Rectal smooth muscle tissue (tissue), 1 donor: ENCODE data around the gene ADGRD2.

Experiments used
- H3K27ac ChIP-seq: one replicate; pipeline ENCODE4 v1.7.0; 2013; ENCODE audit warnings: low read depth, low read length, inconsistent platforms
- H3K27me3 ChIP-seq: one replicate; pipeline ENCODE4 v1.7.0; 2013; ENCODE audit warnings: low read length; ENCODE audit not compliant: control insufficient read depth, insufficient read depth
- H3K36me3 ChIP-seq: one replicate; pipeline ENCODE4 v1.7.0; 2013; ENCODE audit warnings: low read length; ENCODE audit not compliant: control insufficient read depth, insufficient read depth
- H3K4me1 ChIP-seq: one replicate; pipeline ENCODE4 v1.7.0; 2013; ENCODE audit warnings: low read length; ENCODE audit not compliant: control insufficient read depth, insufficient read depth
- H3K4me3 ChIP-seq: one replicate; pipeline ENCODE4 v1.7.0; 2013; ENCODE audit warnings: low read length
- H3K9ac ChIP-seq: one replicate; pipeline ENCODE4 v1.7.0; 2013; ENCODE audit warnings: low read length

The ADGRD2 gene

GRCh38 chr9:124469011-124469832 lies 19.0 kb downstream of the ADGRD2 start:
- Histone ChIP-seq H3K9ac (no peak overlapping the region), H3K36me3 (no peaks in the 10 kb centered on the region), H3K4me3 (no peak overlapping the region), H3K27me3 (no peaks in the 10 kb centered on the region), H3K4me1 (no peaks in the 10 kb centered on the region), H3K27ac (no peak overlapping the region)

GRCh38 chr9:124470306-124470705 lies 20.1 kb downstream of the ADGRD2 start:
- Histone ChIP-seq H3K36me3 (no peaks in the 10 kb centered on the region), H3K4me3 (no peak overlapping the region), H3K9ac (no peak overlapping the region), H3K27me3 (peaks cover 2% of the 10 kb centered on the region), H3K4me1 (no peaks in the 10 kb centered on the region), H3K27ac (no peak overlapping the region)

- no peaks in the 10 kb centered on the region for H3K36me3 ChIP-seq
- no peaks in the 10 kb centered on the region for H3K4me1 ChIP-seq
- no peak overlapping the region for H3K4me3 ChIP-seq
- no peak overlapping the region for H3K27ac ChIP-seq
- H3K9ac ChIP-seq, result no peak overlapping the region
- H3K27me3 ChIP-seq, result peaks cover 4% of the 10 kb centered on the region
These were observed 20.5 kb downstream of the ADGRD2 start for GRCh38 chr9:124470726-124471125.

- H3K4me3 ChIP-seq, result no peak overlapping the region
These were observed 21.5 kb downstream of the ADGRD2 start for GRCh38 chr9:124471761-124472160.

GRCh38 chr9:124472770-124473169 lies 22.5 kb downstream of the ADGRD2 start:
- Histone ChIP-seq H3K9ac (no peak overlapping the region), H3K4me1 (no peaks in the 10 kb centered on the region), H3K27me3 (peaks cover 8% of the 10 kb centered on the region), H3K27ac (no peak overlapping the region), H3K36me3 (no peaks in the 10 kb centered on the region), H3K4me3 (no peak overlapping the region)

More at GRCh38 chr9:124471761-124472160, 21.5 kb downstream of the ADGRD2 start:
- H3K27me3 ChIP-seq, result peaks cover 4% of the 10 kb centered on the region
- no peak overlapping the region for H3K27ac ChIP-seq
- H3K4me1 ChIP-seq, result no peaks in the 10 kb centered on the region
- H3K36me3 ChIP-seq, result no peaks in the 10 kb centered on the region
- H3K9ac ChIP-seq, result no peak overlapping the region

- Histone ChIP-seq H3K36me3 (no peaks in the 10 kb centered on the region), H3K27ac (no peak overlapping the region), H3K4me1 (no peaks in the 10 kb centered on the region), H3K27me3 (peaks cover 12% of the 10 kb centered on the region), H3K4me3 (no peak overlapping the region), H3K9ac (no peak overlapping the region)
These were observed 23.1 kb downstream of the ADGRD2 start for GRCh38 chr9:124473310-124473709.

GRCh38 chr9:124474151-124474550 lies 23.9 kb downstream of the ADGRD2 start:
- Histone ChIP-seq H3K4me1 (no peaks in the 10 kb centered on the region), H3K9ac (no peak overlapping the region), H3K4me3 (no peak overlapping the region), H3K27me3 (peaks cover 21% of the 10 kb centered on the region), H3K36me3 (no peaks in the 10 kb centered on the region), H3K27ac (no peak overlapping the region)

- Histone ChIP-seq H3K9ac (no peak overlapping the region), H3K4me1 (no peaks in the 10 kb centered on the region), H3K27ac (no peak overlapping the region), H3K36me3 (no peaks in the 10 kb centered on the region), H3K4me3 (no peak overlapping the region), H3K27me3 (peaks cover 22% of the 10 kb centered on the region)
These were observed 25.1 kb downstream of the ADGRD2 start for GRCh38 chr9:124475158-124475867.

GRCh38 chr9:124475868-124476690 lies 25.8 kb downstream of the ADGRD2 start:
- Histone ChIP-seq H3K36me3 (no peaks in the 10 kb centered on the region), H3K4me1 (no peaks in the 10 kb centered on the region), H3K27me3 (peaks cover 22% of the 10 kb centered on the region), H3K9ac (no peak overlapping the region), H3K4me3 (no peak overlapping the region), H3K27ac (no peak overlapping the region)

- Histone ChIP-seq H3K4me1 (no peaks in the 10 kb centered on the region), H3K27ac (no peak overlapping the region), H3K9ac (no peak overlapping the region)
These were observed 27.0 kb downstream of the ADGRD2 start for GRCh38 chr9:124477211-124477647.

GRCh38 chr9:124477648-124478285 lies 27.5 kb downstream of the ADGRD2 start:
- H3K4me3 ChIP-seq, result no peak overlapping the region
- H3K9ac ChIP-seq, result no peak overlapping the region
- H3K27me3 ChIP-seq, result peaks cover 22% of the 10 kb centered on the region
- no peaks in the 10 kb centered on the region for H3K4me1 ChIP-seq
- H3K27ac ChIP-seq, result no peak overlapping the region
- H3K36me3 ChIP-seq, result no peaks in the 10 kb centered on the region

More at GRCh38 chr9:124477211-124477647, 27.0 kb downstream of the ADGRD2 start:
- no peak overlapping the region for H3K4me3 ChIP-seq
- no peaks in the 10 kb centered on the region for H3K36me3 ChIP-seq
- peaks cover 22% of the 10 kb centered on the region for H3K27me3 ChIP-seq

- Histone ChIP-seq H3K36me3 (no peaks in the 10 kb centered on the region), H3K9ac (no peak overlapping the region), H3K4me1 (no peaks in the 10 kb centered on the region), H3K27ac (no peak overlapping the region), H3K27me3 (peaks cover 22% of the 10 kb centered on the region), H3K4me3 (no peak overlapping the region)
These were observed 28.1 kb downstream of the ADGRD2 start for GRCh38 chr9:124478354-124478753.
